H1 (cell line): ENCODE measurements around the gene NT5C1A. TPM values are rescaled to one million over a fixed set of nuclear protein-coding genes. Genes with fewer than 3 reads are reported as not detected.

ENCODE experiments used
- CHD1 ChIP-seq: IDR thresholded peaks from 2 replicates; pipeline ENCODE4 v1.6.1; 2012; ENCODE audit warnings: low read depth, low read length, improper control_type of control experiment
- EP300 ChIP-seq, 2 experiments: IDR thresholded peaks; 1 replicate in 1 of 2; 2 replicates in 1 of 2; pipeline ENCODE4 v1.6.1; 2011 to 2012; ENCODE audit warnings: low read depth in 2 of 2, low read length in 2 of 2, mild to moderate bottlenecking in 2 of 2, borderline replicate concordance in 1 of 2, inconsistent platforms in 1 of 2, moderate library complexity in 1 of 2
- EZH2 ChIP-seq: fragments of 200-600 bp; sonication (generic); IDR thresholded peaks from 2 replicates; pipeline ENCODE4 v1.7.1; 2012; ENCODE audit warnings: low read depth, mild to moderate bottlenecking, moderate library complexity, low read length, inconsistent platforms; ENCODE audit not compliant: severe bottlenecking
- GTF2F1 ChIP-seq: IDR thresholded peaks from 2 replicates; pipeline ENCODE4 v1.6.1; 2012; ENCODE audit warnings: low read depth, low read length, improper control_type of control experiment, borderline replicate concordance
- SUZ12 ChIP-seq: fragments of 200-600 bp; sonication (generic); IDR thresholded peaks from 2 replicates; pipeline ENCODE4 v1.6.1; 2012; ENCODE audit warnings: mild to moderate bottlenecking, inconsistent platforms, low read length, moderate library complexity, mixed read lengths
- TCF12 ChIP-seq: IDR thresholded peaks from 2 replicates; pipeline ENCODE4 v1.6.1; 2011; ENCODE audit warnings: low read depth, mild to moderate bottlenecking, low read length
- TEAD4 ChIP-seq: IDR thresholded peaks from 2 replicates; pipeline ENCODE4 v1.6.1; 2012; ENCODE audit warnings: low read depth, low read length, inconsistent platforms, mixed read lengths
- polyA plus RNA-seq, 7 experiments: library from polyadenylated mRNA; depleted of rRNA in 3 of 7; stranded (reverse) in 5 of 7; unstranded in 2 of 7; fragments of >200 nt in 5 of 7; fragments of 200-250 nt in 2 of 7; gene quantifications; 1 replicate in 5 of 7; 2 replicates in 1 of 7; 4 replicates in 1 of 7; pipeline versions ENCODE4 v1.2.1 to v1.2.3, GENCODE V29; 2011 to 2013; ENCODE audit warnings: missing spikeins in 2 of 7, mixed read lengths in 2 of 7
- total RNA-seq: library from RNA; stranded (reverse); fragmentation: NEBNext Ultra II Directional; extraction: Animal tissue kit (Norgen Biotek cat#: 25700); gene quantifications from 2 replicates; pipeline ENCODE4 v1.2.1, GENCODE V29; 2021
- TF ChIP-seq, protein P1 (sequence below): fragments of 300-600 bp; sonication (generic); IDR thresholded peaks from 2 replicates; pipeline ENCODE4 v1.7.1; 2012; ENCODE audit warnings: low read length, moderate library complexity, mild to moderate bottlenecking, inconsistent platforms; ENCODE audit not compliant: insufficient replicate concordance

Gene NT5C1A
- total and polyA plus RNA-seq, 2 of the 8 experiments (the other 6 are each of a cell fraction or from before 2014, with no cell fraction given): not detected

DNA sequence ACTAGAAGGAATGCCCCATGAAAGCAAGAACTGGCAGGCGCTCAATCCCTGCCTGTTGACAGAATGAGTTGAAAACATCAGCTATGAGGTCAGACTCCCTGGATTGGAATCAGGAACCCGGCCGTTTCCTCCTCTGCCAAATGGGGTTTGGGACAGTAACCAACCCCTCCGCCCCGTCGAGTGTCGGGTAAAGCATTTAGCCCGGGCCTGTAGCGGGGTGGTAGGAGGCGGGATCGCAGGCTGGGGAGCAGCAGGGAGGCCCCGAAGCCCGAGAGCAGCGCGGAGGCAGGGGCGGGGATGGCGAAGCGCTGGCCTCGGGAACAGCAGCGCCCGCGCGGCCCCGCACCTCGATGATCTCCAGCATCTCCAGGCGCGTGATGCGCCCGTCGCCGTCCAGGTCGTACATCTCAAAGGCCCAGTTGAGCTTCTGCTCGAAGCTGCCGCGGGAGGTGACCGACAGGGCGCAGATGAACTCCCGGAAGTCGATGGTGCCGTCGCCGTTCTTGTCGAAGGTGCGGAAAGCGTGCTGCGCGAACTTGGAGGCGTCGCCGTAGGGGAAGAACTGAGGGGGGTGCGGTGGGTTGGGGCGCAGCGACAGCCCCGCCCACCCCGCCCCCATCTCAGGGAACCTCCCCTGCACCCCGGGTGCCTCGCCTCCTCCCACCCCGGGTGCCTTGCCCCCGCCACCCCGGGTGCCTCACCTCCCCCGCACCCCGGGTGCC lies 11.8 kb upstream of the NT5C1A start (continued):
- TF ChIP-seq, protein P1, sequence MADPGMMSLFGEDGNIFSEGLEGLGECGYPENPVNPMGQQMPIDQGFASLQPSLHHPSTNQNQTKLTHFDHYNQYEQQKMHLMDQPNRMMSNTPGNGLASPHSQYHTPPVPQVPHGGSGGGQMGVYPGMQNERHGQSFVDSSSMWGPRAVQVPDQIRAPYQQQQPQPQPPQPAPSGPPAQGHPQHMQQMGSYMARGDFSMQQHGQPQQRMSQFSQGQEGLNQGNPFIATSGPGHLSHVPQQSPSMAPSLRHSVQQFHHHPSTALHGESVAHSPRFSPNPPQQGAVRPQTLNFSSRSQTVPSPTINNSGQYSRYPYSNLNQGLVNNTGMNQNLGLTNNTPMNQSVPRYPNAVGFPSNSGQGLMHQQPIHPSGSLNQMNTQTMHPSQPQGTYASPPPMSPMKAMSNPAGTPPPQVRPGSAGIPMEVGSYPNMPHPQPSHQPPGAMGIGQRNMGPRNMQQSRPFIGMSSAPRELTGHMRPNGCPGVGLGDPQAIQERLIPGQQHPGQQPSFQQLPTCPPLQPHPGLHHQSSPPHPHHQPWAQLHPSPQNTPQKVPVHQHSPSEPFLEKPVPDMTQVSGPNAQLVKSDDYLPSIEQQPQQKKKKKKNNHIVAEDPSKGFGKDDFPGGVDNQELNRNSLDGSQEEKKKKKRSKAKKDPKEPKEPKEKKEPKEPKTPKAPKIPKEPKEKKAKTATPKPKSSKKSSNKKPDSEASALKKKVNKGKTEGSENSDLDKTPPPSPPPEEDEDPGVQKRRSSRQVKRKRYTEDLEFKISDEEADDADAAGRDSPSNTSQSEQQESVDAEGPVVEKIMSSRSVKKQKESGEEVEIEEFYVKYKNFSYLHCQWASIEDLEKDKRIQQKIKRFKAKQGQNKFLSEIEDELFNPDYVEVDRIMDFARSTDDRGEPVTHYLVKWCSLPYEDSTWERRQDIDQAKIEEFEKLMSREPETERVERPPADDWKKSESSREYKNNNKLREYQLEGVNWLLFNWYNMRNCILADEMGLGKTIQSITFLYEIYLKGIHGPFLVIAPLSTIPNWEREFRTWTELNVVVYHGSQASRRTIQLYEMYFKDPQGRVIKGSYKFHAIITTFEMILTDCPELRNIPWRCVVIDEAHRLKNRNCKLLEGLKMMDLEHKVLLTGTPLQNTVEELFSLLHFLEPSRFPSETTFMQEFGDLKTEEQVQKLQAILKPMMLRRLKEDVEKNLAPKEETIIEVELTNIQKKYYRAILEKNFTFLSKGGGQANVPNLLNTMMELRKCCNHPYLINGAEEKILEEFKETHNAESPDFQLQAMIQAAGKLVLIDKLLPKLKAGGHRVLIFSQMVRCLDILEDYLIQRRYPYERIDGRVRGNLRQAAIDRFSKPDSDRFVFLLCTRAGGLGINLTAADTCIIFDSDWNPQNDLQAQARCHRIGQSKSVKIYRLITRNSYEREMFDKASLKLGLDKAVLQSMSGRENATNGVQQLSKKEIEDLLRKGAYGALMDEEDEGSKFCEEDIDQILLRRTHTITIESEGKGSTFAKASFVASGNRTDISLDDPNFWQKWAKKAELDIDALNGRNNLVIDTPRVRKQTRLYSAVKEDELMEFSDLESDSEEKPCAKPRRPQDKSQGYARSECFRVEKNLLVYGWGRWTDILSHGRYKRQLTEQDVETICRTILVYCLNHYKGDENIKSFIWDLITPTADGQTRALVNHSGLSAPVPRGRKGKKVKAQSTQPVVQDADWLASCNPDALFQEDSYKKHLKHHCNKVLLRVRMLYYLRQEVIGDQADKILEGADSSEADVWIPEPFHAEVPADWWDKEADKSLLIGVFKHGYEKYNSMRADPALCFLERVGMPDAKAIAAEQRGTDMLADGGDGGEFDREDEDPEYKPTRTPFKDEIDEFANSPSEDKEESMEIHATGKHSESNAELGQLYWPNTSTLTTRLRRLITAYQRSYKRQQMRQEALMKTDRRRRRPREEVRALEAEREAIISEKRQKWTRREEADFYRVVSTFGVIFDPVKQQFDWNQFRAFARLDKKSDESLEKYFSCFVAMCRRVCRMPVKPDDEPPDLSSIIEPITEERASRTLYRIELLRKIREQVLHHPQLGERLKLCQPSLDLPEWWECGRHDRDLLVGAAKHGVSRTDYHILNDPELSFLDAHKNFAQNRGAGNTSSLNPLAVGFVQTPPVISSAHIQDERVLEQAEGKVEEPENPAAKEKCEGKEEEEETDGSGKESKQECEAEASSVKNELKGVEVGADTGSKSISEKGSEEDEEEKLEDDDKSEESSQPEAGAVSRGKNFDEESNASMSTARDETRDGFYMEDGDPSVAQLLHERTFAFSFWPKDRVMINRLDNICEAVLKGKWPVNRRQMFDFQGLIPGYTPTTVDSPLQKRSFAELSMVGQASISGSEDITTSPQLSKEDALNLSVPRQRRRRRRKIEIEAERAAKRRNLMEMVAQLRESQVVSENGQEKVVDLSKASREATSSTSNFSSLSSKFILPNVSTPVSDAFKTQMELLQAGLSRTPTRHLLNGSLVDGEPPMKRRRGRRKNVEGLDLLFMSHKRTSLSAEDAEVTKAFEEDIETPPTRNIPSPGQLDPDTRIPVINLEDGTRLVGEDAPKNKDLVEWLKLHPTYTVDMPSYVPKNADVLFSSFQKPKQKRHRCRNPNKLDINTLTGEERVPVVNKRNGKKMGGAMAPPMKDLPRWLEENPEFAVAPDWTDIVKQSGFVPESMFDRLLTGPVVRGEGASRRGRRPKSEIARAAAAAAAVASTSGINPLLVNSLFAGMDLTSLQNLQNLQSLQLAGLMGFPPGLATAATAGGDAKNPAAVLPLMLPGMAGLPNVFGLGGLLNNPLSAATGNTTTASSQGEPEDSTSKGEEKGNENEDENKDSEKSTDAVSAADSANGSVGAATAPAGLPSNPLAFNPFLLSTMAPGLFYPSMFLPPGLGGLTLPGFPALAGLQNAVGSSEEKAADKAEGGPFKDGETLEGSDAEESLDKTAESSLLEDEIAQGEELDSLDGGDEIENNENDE: no peak
- TF ChIP-seq TEAD4 (no peak), EP300 (IDR thresholded peaks at IDR 0.05; ENCODE audit: borderline replicate concordance in 1 of 2, low read depth in 2 of 2, low read length in 2 of 2) (no peak), EZH2 (peak; percentile 90), SUZ12 (peak; percentile 95), TCF12 (no peak), GTF2F1 (no peak), CHD1 (no peak)
